HepG2 (cell line): ENCODE data around the gene SLC17A9. TPM values are rescaled to one million over a fixed set of nuclear protein-coding genes. Genes with fewer than 3 reads are reported as not detected.

ENCODE experiments used
- ATAC-seq: fragments of 200-7000 bp; cut with Tn5 transposase; 3 replicates; pipeline ENCODE4 v1.9.1; 2020; ENCODE audit warnings: mild to moderate bottlenecking, moderate library complexity
- BruUV-seq: library from RNA; stranded (reverse); fragments of 400-500 nt; replicated peaks from 2 replicates; lab custom pipeline; 2021; lab: Mats Ljungman, UMichigan
- CTCF ChIA-PET: fragments of 300-600 bp; formaldehyde crosslinking; extraction: SDS; loops from one replicate; lab custom pipeline; 2021; ENCODE audit warnings: low total read pairs, inconsistent platforms, low intra/inter-chr PET ratio; lab: Yijun Ruan, JAX
- POLR2A ChIA-PET: fragments of 350-600 bp; sonication (Branson Sonifier 250); formaldehyde crosslinking; loops from one replicate; lab custom pipeline; 2020; ENCODE audit warnings: antibody characterized with exemption, inconsistent platforms; lab: Yijun Ruan, JAX
- DNase-seq: peaks from one replicate; pipeline ENCODE4 v3.0.0-alpha.2; 2015; ENCODE audit warnings: low spot score
- FAIRE-seq: peaks from 3 replicates; lab custom pipeline; 2011; peaks lifted over from hg19 to GRCh38; lab: Jason Lieb, UNC
- H2AFZ ChIP-seq: one replicate; pipeline ENCODE4 v1.6.1; 2011; ENCODE audit warnings: low read length, inconsistent platforms
- H3K27ac ChIP-seq: fragments of 300-600 bp; 3 replicates; pipeline ENCODE4 v1.8.0; 2011; ENCODE audit warnings: mixed run types, mild to moderate bottlenecking, mixed read lengths, low read length, inconsistent platforms; ENCODE audit not compliant: insufficient read depth; ENCODE audit errors: extremely low read length
- H3K27me3 ChIP-seq, 2 experiments: fragments of 200-600 bp in 1 of 2; 2 replicates in 1 of 2; 3 replicates in 1 of 2; pipeline versions ENCODE4 v1.6.0 to v1.8.0; 2011; ENCODE audit warnings: low read length in 2 of 2, mild to moderate bottlenecking in 2 of 2, moderate library complexity in 2 of 2, inconsistent platforms in 1 of 2; ENCODE audit not compliant: insufficient read depth in 2 of 2, control insufficient read depth in 1 of 2
- H3K36me3 ChIP-seq, 2 experiments: fragments of 200-600 bp in 1 of 2; replicated peaks in 1 of 2; 2 replicates in 1 of 2; 3 replicates in 1 of 2; pipeline versions ENCODE4 v1.5.1 to v1.8.0; 2011; ENCODE audit warnings: low read length in 2 of 2, inconsistent platforms in 1 of 2; ENCODE audit not compliant: insufficient read depth in 2 of 2, control insufficient read depth in 1 of 2
- H3K4me1 ChIP-seq: 2 replicates; pipeline ENCODE4 v1.5.1; 2012; ENCODE audit warnings: low read length, inconsistent platforms; ENCODE audit not compliant: insufficient read depth
- H3K4me2 ChIP-seq: 2 replicates; pipeline ENCODE4 v1.6.0; 2011; ENCODE audit warnings: low read depth, low read length, inconsistent platforms
- H3K4me3 ChIP-seq, 3 experiments: fragments of 200-600 bp in 1 of 3; sonication (generic), shearing (Covaris generic) in 1 of 3; replicated peaks in 1 of 3; 2 replicates each; pipeline ENCODE4 v1.5.1; 2011 to 2016; ENCODE audit warnings: low read length in 3 of 3, inconsistent platforms in 2 of 3, low read depth in 2 of 3, mild to moderate bottlenecking in 2 of 3, control low read depth in 1 of 3, mixed read lengths in 1 of 3; ENCODE audit not compliant: insufficient read depth in 1 of 3
- H3K79me2 ChIP-seq: one replicate; pipeline ENCODE4 v1.6.1; 2011; ENCODE audit warnings: low read length, inconsistent platforms; ENCODE audit not compliant: insufficient read depth
- H3K9ac ChIP-seq: 2 replicates; pipeline ENCODE4 v1.6.0; 2011; ENCODE audit warnings: mild to moderate bottlenecking, low read depth, low read length, inconsistent platforms; ENCODE audit not compliant: insufficient read depth
- H3K9me3 ChIP-seq: 2 replicates; pipeline ENCODE4 v1.5.1; 2012; ENCODE audit warnings: mild to moderate bottlenecking, low read length
- H4K20me1 ChIP-seq: 2 replicates; pipeline ENCODE4 v1.6.0; 2011; ENCODE audit warnings: inconsistent platforms, mild to moderate bottlenecking, low read length, moderate library complexity; ENCODE audit not compliant: insufficient read depth
- AGO1 ChIP-seq: fragments of 200-400 bp; formaldehyde crosslinking; IDR thresholded peaks from 2 replicates; pipeline ENCODE4 v1.6.1; 2017; ENCODE audit warnings: mild to moderate bottlenecking, low read depth, low read length, moderate library complexity; ENCODE audit not compliant: poor library complexity, severe bottlenecking
- ATAD3A ChIP-seq: sonication (generic); formaldehyde crosslinking; IDR thresholded peaks from 2 replicates; pipeline ENCODE4 v1.4.0; 2020; ENCODE audit warnings: missing genetic modification reagents
- HES4 ChIP-seq: sonication (generic); formaldehyde crosslinking; IDR thresholded peaks from 2 replicates; pipeline ENCODE4 v1.9.0; 2021; ENCODE audit warnings: mild to moderate bottlenecking, missing genetic modification reagents, borderline replicate concordance
- LRRFIP1 ChIP-seq: sonication (generic); formaldehyde crosslinking; conservative IDR thresholded peaks from 2 replicates; pipeline ENCODE4 v1.4.0; 2020; ENCODE audit warnings: missing genetic modification reagents
- MNT ChIP-seq: fragments of 450-650 bp; IDR thresholded peaks from 2 replicates; pipeline ENCODE4 v1.6.1; 2016
- MZF1 ChIP-seq: sonication (generic); formaldehyde crosslinking; IDR thresholded peaks from 2 replicates; pipeline ENCODE4 v1.8.1; 2023; ENCODE audit warnings: mild to moderate bottlenecking, missing genetic modification reagents, borderline replicate concordance
- POGZ ChIP-seq: sonication (generic); formaldehyde crosslinking; IDR thresholded peaks from 2 replicates; pipeline ENCODE4 v1.4.0; 2020; ENCODE audit warnings: mild to moderate bottlenecking, missing genetic modification reagents
- ZNF263 ChIP-seq: sonication (generic); formaldehyde crosslinking; IDR thresholded peaks from 2 replicates; pipeline ENCODE4 v1.4.0; 2020; ENCODE audit warnings: missing genetic modification reagents
- ZNF724P ChIP-seq: sonication (generic); formaldehyde crosslinking; IDR thresholded peaks from 2 replicates; pipeline ENCODE4 v1.8.0; 2022; ENCODE audit warnings: missing genetic modification reagents, borderline replicate concordance
- ZNF790 ChIP-seq: sonication (generic); formaldehyde crosslinking; IDR thresholded peaks from 2 replicates; pipeline ENCODE4 v1.8.0; 2022; ENCODE audit warnings: missing genetic modification reagents, mild to moderate bottlenecking, borderline replicate concordance
- ZSCAN25 ChIP-seq: sonication (generic); formaldehyde crosslinking; IDR thresholded peaks from 2 replicates; pipeline ENCODE4 v1.8.0; 2022; ENCODE audit warnings: mild to moderate bottlenecking, missing genetic modification reagents
- ZXDC ChIP-seq: sonication (generic); formaldehyde crosslinking; IDR thresholded peaks from 2 replicates; pipeline ENCODE4 v1.5.0; 2020; ENCODE audit warnings: mild to moderate bottlenecking, missing genetic modification reagents
- WGBS: methylation state at CpG from one replicate; pipeline ENCODE4 v1.1.6; 2017; ENCODE audit warnings: low lambda C conversion rate; 5-methylcytosine and 5-hydroxymethylcytosine counted together
- in situ Hi-C: cut with HindIII; loops from 2 replicates; pipeline ENCODE4 v1.10.0; 2017; ENCODE audit warnings: low pct_unique_long_range_greater_than_20kb; ENCODE audit not compliant: extremely low pct_ligation_motif_present
- intact Hi-C: fragments of 100-400 bp; cut with micrococcal nuclease; formaldehyde crosslinking; loops from one replicate; pipeline ENCODE4 v1.10.0; 2022; ENCODE audit not compliant: unreplicated experiment
- polyA plus RNA-seq, 8 experiments: library from polyadenylated mRNA; depleted of rRNA in 3 of 8; stranded (reverse) in 7 of 8; unstranded in 1 of 8; fragments of >200 nt; fragmentation: Illumina TruSeq in 4 of 8; extraction: Trizol in 4 of 8; gene quantifications; 2 replicates each; pipeline versions ENCODE4 v1.2.1 to v1.2.3, GENCODE V29; 2011 to 2016; ENCODE audit warnings: low read depth in 4 of 8, missing spikeins in 1 of 8, mixed read lengths in 1 of 8; ENCODE audit not compliant: insufficient read depth in 1 of 8
- total RNA-seq, 5 experiments: library from RNA; depleted of rRNA; stranded (reverse); fragments of >200 nt; fragmentation: Illumina TruSeq; extraction: Trizol; gene quantifications; 2 replicates each; pipeline ENCODE4 v1.2.3, GENCODE V29; 2016; ENCODE audit warnings: low read depth in 1 of 5

SLC17A9 gene
- total and polyA plus RNA-seq, 2 of the 13 experiments (the other 11 are each of a cell fraction or from before 2014, with no cell fraction given), result 110 to 191 TPM

- intact Hi-C loops (no loop called here), in situ Hi-C loops (no loop called here)
- WGBS, result 26% methylated on average over 21 of the region's 22 CpGs
- FAIRE-seq (no peak), ATAC-seq (no peak; the same call in 2 of the 3 replicates), DNase-seq (no peak)
- H3K79me2 ChIP-seq, result no peaks in the 10 kb centered on the region
- H3K27me3 ChIP-seq, result peaks cover 41 to 94% of the 10 kb centered on the region in 2 experiments
- H3K36me3 ChIP-seq, result no peaks in the 10 kb centered on the region
- H3K4me3 ChIP-seq, result no peak overlapping the region
- peaks cover 8% of the 10 kb centered on the region; the same call in 1 of the 2 replicates for H3K9me3 ChIP-seq
- no peaks in the 10 kb centered on the region for H3K4me1 ChIP-seq
- CTCF ChIA-PET, result no interaction called here
- BruUV-seq, result no TSS peak
- peaks cover 6% of the 10 kb centered on the region; the same call in 1 of the 2 replicates for H4K20me1 ChIP-seq
- no peak overlapping the region for H3K27ac ChIP-seq
- H3K9ac ChIP-seq, result no peak overlapping the region
- POLR2A ChIA-PET, result no interaction called here
- no peak overlapping the region for H2AFZ ChIP-seq
- no peak overlapping the region for H3K4me2 ChIP-seq
- TF ChIP-seq MZF1 (CRISPR knock-in tag), result no peak
- peak; percentile 13 for TF ChIP-seq AGO1
- TF ChIP-seq ZNF263, result peak; percentile 67
- no peak for TF ChIP-seq ZNF790 (CRISPR knock-in tag)
- no peak for TF ChIP-seq POGZ
- no peak for TF ChIP-seq HES4 (CRISPR knock-in tag)
- no peak for TF ChIP-seq LRRFIP1 (CRISPR knock-in tag)
- TF ChIP-seq ZNF724P (CRISPR knock-in tag), result no peak
- peak; percentile 83 for TF ChIP-seq ZSCAN25
- peak; percentile 61 for TF ChIP-seq MNT
- TF ChIP-seq ATAD3A, result no peak
- peak; percentile 29; the same call in 1 of the 2 replicates for TF ChIP-seq ZXDC (CRISPR knock-in tag)
These were observed 63.3 kb downstream of the SLC17A9 start for GRCh38 chr20:63015662-63016361.
